HG02588 (cell line): Measurements from ENCODE around the gene TUBB.

Experiments used
- ATAC-seq: cut with Tn5 transposase; IDR thresholded peaks from one replicate; pipeline ENCODE4 v1.9.1; 2021; ENCODE audit warnings: mild to moderate bottlenecking, moderate library complexity; ENCODE audit not compliant: unreplicated experiment

TUBB gene

DNA sequence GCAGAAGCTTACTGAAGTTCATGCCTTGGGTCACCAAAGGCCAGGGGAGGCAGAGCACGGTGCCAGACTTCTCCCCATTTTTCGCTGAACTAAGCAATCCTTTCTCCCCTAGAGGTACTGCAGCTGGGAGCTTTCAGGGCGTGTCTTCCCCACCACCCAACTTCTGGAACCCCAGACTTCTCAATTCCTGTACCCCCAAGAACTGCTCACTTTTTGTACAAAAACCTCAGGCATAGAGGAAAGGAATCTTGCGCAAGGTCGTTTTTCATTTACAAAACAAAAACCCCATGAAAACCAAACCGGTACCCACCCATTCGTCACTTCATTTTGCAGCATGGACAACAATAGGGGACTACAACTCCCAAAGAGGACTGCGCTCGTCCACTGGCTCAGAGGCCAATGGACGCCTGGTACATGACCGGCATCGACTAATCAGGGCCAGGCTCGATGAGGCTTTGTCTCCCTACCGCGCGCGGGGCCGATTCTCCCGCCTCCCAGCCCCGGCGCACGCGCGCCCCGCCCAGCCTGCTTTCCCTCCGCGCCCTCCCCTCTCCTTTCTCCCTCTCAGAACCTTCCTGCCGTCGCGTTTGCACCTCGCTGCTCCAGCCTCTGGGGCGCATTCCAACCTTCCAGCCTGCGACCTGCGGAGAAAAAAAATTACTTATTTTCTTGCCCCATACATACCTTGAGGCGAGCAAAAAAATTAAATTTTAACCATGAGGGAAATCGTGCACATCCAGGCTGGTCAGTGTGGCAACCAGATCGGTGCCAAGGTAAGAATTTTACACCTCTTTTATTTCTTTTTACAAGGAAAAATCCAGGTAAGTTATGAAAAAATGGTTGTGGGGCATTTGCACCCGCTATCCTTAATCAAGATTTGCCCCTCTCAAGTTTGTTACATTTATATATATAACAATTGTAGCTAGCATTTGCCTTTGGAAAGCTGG lies at the start of gene TUBB:
Gene TUBB (plus strand): TSS at position 562 of the 947 bp plus-strand sequence. CDS start 155 bp downstream, at position 717.
- peak; percentile 49 for ATAC-seq

DNA sequence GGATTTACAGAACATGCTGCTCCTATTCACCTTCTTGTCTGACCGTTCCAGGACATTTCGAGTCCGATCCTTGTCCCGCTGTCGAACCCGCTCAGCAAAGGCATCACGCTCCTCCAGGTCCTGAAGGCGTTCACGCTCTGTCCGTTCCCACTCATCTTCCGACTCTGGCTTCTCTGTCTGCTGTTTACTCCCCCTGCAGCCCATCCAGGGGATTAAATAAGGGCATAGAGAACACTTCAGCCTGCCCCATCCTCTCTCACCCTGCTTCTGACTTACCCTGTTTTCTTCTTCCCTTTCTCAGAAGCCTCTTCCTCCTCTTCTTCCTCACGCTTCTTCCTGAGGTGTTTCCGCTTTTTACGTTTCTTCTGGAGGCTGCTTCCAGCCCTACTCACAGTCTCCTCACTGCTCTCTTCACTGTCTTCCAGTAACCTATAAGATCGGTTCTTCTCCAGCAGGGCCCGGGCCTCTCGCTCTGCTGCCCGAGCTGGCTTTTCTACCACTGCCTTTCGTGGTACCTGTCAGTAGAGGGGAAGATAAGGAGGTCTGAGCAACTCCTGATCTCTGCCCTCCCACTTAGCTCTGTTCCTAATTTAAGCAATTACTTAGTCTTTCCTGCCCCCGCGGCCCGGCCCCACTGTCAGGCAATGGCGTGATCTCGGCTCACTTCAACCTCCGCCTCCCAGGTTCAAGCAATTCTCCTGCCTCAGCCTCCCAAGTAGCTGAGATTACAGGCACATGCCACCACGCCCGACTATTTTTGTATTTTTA lies 49.2 kb upstream of the TUBB start:
- no peak for ATAC-seq

- peak; percentile 60 for ATAC-seq
Measured at GRCh38 chr6:30672445-30673253, 47.5 kb upstream of the TUBB start, which contains the start of gene DHX16. TSS of gene DHX16 (minus strand) at chr6:30673006. CDS start at chr6:30672841, 165 bp downstream.

DNA sequence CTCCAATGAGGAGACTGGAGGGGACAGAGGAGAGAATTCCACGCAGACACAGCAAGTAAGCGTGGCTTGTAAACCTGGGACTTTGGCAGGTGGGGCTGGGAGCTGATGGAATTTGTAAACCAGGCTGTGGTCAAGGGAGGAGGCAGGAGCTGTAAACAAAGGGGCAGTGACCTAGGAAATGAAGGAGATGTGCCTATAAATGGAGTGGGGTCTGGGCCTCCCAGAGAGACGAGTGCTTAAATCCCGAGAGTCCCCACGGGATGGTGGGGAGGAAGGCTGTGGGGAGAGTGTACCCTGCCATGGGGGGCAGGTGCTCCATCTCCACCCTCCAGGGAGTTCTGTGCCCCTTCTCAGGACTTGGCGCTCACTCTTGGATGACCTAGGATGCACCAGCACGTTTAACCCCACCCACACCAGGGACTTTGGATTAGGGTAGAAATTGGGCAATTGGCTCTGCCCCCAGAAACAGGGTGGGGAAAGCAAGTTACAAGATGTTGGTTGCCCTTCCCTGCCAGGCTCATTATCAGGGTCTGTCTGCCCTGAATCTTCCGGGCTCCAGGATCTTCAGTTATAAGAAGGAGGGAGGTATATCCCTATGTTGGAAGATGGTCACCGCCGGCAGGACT lies 43.4 kb upstream of the TUBB start:
- ATAC-seq: no peak

DNA sequence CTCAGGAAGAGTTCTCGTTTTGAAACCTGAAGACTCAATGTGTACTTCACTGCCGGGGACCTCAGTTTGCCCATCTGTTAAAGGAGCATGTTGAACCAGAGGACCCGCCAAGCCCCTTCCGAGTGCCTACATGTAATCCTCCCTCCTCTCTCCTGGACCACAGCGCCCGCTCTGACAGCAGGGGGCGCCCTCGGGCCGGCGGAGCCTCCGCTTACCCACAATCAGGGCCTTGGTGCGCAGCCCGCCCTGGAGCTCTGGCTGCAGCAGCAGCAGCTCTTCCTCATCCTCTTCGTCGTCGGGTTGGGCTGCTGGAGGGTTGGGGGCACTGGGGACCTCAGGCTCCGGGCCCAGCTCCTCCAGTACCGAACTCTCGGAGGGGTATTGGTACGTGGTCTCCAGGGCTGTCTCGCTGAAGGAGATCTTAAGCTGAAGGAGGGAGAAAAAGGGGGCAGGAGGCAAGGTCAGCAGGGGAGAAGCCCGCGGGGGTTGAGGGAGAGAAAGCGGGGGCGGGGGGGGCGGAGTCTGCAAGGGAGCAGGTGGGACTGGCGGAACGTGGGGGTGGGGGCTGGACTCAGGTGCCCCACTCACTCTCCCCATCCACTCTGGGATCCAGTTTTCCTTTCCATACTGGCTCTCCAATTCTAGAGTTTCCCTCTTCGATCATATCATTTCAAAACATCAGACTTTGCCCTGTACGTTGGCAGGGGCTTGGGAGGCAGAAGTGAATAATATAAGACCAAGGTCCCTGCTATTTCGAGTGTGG lies 41.0 kb upstream of the TUBB start:
- no peak for ATAC-seq

DNA sequence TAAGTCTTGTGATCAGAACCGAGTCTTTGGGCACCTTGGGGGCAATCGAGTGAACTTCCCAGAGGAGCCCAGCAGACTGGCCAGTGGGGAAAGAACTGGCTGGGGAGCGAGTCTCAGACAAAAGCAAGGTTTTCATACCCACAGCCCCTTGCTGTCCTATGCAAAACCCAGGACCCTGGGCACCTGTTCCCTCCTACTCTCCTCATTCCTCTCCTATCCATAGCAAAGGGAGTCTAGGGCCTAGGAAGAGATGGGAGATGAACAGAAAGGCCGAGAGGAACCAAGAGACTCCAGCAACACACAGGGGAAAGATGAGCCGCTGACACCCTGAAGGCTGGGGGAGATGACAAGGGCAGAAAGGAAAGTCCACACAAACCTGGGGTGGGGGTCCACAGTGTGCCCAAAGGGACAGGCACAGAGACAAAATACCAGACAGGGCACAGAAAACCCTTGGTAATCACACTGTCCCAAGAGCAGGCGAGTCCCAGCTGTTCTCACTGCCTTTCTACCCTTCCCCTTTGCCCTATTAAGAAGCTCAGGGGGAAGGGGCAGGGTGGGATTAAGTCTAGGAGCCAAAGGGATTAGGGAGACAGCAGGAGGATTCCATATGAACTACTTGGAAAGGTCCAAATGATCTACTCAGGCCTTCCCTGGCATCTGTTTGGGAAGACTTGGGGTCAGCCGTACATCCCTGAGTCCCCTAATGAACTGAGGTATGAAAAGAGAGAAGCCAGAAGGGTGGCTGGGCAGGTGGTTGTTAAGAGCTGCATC lies 40.2 kb upstream of the TUBB start:
- no peak for ATAC-seq

DNA sequence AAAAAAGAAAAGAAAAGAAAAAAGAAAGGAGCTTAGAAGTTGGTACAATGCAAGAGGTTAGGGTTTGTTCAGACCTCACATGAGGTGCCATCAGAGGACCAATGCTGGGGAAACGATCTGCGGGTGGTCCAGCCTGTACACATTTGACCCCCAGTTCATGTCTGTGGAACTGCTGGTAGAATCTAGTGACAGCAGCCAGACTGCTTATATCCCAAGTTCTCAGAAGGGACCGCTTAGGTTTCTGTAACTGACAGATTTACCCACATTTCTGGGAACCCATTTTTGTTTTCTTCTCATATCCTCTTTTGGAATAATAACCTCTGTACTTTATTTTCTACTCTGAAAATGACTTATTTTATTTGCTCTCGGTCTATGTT lies 38.4 kb upstream of the TUBB start:
- no peak for ATAC-seq

- ATAC-seq: peak; percentile 37
Measured at GRCh38 chr6:30682143-30683117, 37.7 kb upstream of the TUBB start.

GRCh38 chr6:30683183-30683979 lies 36.8 kb upstream of the TUBB start:
- ATAC-seq: no peak

GRCh38 chr6:30683980-30684338 lies 36.2 kb upstream of the TUBB start:
- ATAC-seq: no peak

DNA sequence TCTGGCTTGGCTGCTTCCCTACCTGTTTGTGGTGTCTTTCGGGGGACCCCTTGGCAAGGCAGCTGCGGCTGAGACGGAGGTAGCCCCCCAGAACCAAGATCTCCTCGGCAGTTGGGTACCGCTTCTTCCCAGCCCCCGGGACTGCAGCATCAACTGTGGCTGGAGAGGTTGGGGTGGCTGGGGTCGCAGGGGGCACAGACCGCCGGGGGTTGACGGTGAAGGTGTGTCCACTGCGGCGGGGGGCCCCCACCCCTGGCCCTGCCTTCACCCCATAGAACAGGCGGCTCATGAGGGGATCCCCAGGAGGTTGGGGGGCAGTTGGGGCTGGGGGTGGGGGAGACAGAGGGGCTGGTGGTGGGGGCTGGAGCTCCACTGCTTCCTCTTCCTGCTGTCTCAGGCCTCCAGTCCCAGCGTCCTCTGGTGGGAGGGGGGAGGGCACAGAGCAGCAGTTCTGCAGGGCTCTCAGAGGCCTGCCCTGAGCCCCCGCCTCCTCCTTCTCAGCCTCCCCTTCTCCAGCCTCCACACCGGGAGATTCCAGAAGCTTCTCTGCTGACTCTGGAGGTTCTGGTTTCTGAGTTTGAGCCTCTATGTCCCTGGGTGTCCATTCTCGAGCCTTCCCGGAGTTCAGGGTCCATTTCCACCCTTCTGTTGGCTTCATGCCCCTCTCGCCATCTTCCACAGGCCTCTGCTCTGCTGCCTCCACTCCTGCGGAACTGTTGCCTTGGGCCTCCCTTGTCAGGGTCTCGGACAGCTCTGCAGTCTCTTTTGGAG lies 35.6 kb upstream of the TUBB start:
- ATAC-seq: no peak

DNA sequence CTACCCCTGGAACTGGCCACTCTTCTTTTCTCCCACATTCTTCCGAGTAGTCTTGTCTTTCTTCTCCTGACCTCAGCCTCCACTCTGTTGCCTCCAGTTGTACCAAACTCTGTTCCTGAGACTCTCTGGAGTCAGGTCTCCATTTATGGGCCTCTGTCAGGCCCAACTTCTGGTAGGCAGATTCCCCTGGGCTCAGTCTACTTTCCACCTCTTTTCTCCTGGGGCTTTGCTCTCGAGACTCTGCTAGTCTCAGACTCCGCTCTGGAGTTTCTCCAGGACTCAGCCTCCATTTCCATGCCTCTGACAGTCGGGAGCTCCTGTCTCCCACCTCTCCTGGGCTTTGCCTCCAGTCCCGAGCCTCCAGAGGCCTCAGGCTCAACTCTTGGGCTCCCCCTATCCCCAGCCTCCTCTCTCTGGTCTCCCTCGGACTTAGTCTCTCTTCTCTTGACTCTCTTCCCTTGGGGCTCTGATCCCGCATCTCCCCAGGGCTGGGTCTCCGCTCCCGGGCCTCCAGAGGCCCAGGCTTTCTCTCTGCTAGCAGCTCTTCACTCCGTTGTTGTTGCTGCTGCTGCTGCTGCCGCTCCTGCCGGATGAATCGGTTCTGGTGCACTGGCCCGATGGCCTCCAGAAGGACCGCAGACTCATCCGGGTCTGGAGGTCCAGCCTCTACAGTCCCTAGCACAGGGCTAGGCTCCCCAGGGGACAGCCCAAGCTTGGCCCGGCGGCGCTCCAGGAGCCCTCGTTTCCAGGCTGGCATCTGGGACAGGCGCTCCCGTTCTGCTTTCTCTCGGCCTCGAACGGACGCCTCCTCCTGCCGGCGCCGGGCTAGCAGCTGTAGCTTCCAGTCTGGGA lies 34.8 kb upstream of the TUBB start:
- no peak for ATAC-seq

DNA sequence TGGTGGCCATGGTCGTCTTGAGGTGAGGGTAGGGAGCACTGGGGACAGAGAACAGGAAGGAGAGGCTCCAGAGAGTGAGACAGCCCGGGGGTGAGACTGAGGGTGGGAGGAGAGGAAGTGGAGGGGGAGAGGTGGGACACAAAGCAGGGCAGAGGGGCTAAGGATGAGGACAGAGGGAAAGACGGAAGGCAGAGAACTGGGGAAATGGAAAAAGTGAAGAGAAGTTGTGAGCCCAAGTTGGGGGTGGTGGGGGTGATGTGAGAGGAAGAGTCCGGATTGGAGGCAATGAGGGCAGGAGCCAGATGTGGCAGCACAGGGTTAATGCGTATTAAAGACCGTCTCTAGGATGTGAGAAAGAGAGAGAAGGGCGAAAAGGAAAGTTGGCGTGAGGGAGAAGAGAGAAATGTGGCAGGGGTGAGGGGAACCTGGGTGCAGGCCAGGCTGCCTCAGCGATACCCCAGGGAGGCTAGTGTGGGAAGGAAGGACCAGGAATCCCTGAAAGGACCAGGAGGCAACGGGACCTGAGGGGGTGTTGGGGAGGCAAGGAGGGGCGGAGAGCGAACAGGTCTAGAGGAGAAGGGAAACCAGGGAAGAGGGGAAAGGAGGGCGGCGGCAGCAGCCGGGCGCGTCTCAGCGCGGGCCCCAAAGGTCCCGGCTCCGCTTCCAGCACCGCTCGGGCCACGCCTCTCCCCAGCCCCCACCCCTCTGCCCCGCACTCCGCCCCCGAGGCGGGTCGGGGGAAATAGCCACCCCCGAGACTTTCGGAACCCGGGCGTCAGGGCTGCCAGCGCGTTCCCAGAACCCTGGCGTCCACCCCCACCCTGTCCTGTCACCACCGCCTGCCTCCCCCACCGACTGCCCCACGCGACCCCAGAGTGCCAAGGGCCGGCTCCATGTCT lies 33.9 kb upstream of the TUBB start, which contains the start of gene PPP1R18:
Gene PPP1R18 (minus strand): TSS at position 637 of the 899 bp plus-strand sequence. CDS start 627 bp downstream, at position 10.
- ATAC-seq: peak; percentile 24
